ENCODE measurements around the gene SFTPA1.
"Not testable (repeated sequence)": the region's sequence is repeated elsewhere in the genome, so short reads cannot be mapped to it uniquely, and the experiment has no call there.

SFTPA1 gene

GRCh38 chr10:79581044-79581443, 29.7 kb upstream of the SFTPA1 start:
- DNase-seq = no peak
- Mint-ChIP-seq H3K27ac (no peak overlapping the region), H3K9me3 (peaks cover 6% of the 10 kb centered on the region), H3K27me3 (ENCODE audit: low read depth, poor library complexity) (peaks cover 16% of the 10 kb centered on the region), H3K36me3 (ENCODE audit: low read depth) (no peaks in the 10 kb centered on the region), H3K4me1 (no peaks in the 10 kb centered on the region), H3K4me3 (no peak overlapping the region)
- no peak for TF ChIP-seq CTCF (IDR thresholded peaks at IDR 0.05)

GRCh38 chr10:79582096-79582495, 28.6 kb upstream of the SFTPA1 start:
- Mint-ChIP-seq H3K36me3 (ENCODE audit: low read depth) (no peaks in the 10 kb centered on the region), H3K4me1 (no peaks in the 10 kb centered on the region), H3K27me3 (ENCODE audit: low read depth, poor library complexity) (peaks cover 13% of the 10 kb centered on the region), H3K27ac (no peak overlapping the region), H3K9me3 (peaks cover 6% of the 10 kb centered on the region), H3K4me3 (no peak overlapping the region)
- no peak for DNase-seq
- TF ChIP-seq CTCF (IDR thresholded peaks at IDR 0.05) = no peak

GRCh38 chr10:79582954-79583353, 27.8 kb upstream of the SFTPA1 start:
- not testable (repeated sequence) for H3K9me3 Mint-ChIP-seq; DNase-seq; H3K27ac Mint-ChIP-seq; H3K36me3 Mint-ChIP-seq (ENCODE audit: low read depth); H3K4me1 Mint-ChIP-seq; H3K4me3 Mint-ChIP-seq
- H3K27me3 Mint-ChIP-seq (ENCODE audit: low read depth, poor library complexity) = peaks cover 14% of the 10 kb centered on the region

GRCh38 chr10:79583488-79584024, 27.2 kb upstream of the SFTPA1 start:
- DNase-seq = no peak
- no peaks in the 10 kb centered on the region for H3K36me3 Mint-ChIP-seq (ENCODE audit: low read depth)
- H3K4me1 Mint-ChIP-seq = no peaks in the 10 kb centered on the region
- H3K27ac Mint-ChIP-seq = no peak overlapping the region
- TF ChIP-seq CTCF (IDR thresholded peaks at IDR 0.05) = no peak
- H3K9me3 Mint-ChIP-seq = peaks cover 6% of the 10 kb centered on the region
- peaks cover 14% of the 10 kb centered on the region for H3K27me3 Mint-ChIP-seq (ENCODE audit: low read depth, poor library complexity)
- no peak overlapping the region for H3K4me3 Mint-ChIP-seq

GRCh38 chr10:79585870-79586527, 24.7 kb upstream of the SFTPA1 start:
- TF ChIP-seq CTCF (IDR thresholded peaks at IDR 0.05) = no peak
- no peak overlapping the region for H3K27ac Mint-ChIP-seq
- H3K4me3 Mint-ChIP-seq = no peak overlapping the region
- no peaks in the 10 kb centered on the region for H3K36me3 Mint-ChIP-seq (ENCODE audit: low read depth)
- no peaks in the 10 kb centered on the region for H3K4me1 Mint-ChIP-seq
- no peaks in the 10 kb centered on the region for H3K9me3 Mint-ChIP-seq
- peaks cover 16% of the 10 kb centered on the region for H3K27me3 Mint-ChIP-seq (ENCODE audit: low read depth, poor library complexity)
- no peak for DNase-seq

GRCh38 chr10:79586933-79587332, 23.8 kb upstream of the SFTPA1 start:
- Mint-ChIP-seq H3K36me3 (ENCODE audit: low read depth) (no peaks in the 10 kb centered on the region), H3K4me1 (no peaks in the 10 kb centered on the region)

More at GRCh38 chr10:79586933-79587332, 23.8 kb upstream of the SFTPA1 start:
- H3K9me3 Mint-ChIP-seq = no peaks in the 10 kb centered on the region
- DNase-seq = no peak
- no peak overlapping the region for H3K4me3 Mint-ChIP-seq
- TF ChIP-seq CTCF (IDR thresholded peaks at IDR 0.05) = no peak
- peaks cover 21% of the 10 kb centered on the region for H3K27me3 Mint-ChIP-seq (ENCODE audit: low read depth, poor library complexity)
- no peak overlapping the region for H3K27ac Mint-ChIP-seq

Measured in nephron progenitor cell (in vitro differentiated cells).